ENCODE data around the gene VRK2. TPM values are rescaled to one million over a fixed set of nuclear protein-coding genes. Genes with fewer than 3 reads are reported as not detected.

VRK2 gene
- total and polyA plus RNA-seq, 12 donors, result 8.4 to 31.0 (median 26.5) TPM

DNA sequence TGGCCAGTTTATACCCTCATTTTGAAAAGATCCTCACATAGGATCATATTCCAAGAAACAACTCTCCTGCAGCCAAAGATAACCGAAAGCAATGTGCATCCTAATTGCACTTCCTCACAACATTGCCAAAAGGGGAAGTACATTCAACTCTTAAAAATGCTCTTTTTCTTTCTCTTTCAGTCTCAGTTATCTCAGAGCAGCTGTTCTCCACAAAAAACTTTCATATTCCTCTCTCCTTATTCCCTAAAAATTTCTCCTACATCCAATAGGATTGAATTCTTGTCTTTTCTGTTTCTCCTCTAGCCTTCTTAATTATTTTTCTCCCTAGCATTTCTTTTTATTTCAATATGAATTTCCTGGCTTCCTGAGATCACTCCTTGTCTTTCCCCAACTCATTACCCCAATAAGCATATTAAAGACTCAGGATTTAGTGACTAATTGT, 7.4 kb upstream of the VRK2 start:
- TF ChIP-seq, protein P1, sequence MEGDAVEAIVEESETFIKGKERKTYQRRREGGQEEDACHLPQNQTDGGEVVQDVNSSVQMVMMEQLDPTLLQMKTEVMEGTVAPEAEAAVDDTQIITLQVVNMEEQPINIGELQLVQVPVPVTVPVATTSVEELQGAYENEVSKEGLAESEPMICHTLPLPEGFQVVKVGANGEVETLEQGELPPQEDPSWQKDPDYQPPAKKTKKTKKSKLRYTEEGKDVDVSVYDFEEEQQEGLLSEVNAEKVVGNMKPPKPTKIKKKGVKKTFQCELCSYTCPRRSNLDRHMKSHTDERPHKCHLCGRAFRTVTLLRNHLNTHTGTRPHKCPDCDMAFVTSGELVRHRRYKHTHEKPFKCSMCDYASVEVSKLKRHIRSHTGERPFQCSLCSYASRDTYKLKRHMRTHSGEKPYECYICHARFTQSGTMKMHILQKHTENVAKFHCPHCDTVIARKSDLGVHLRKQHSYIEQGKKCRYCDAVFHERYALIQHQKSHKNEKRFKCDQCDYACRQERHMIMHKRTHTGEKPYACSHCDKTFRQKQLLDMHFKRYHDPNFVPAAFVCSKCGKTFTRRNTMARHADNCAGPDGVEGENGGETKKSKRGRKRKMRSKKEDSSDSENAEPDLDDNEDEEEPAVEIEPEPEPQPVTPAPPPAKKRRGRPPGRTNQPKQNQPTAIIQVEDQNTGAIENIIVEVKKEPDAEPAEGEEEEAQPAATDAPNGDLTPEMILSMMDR (IDR thresholded peaks at IDR 0.05), result no peak
- Histone ChIP-seq H3K27ac (peak overlapping the region in 3 of 10 donors; percentile 38 to 79 (median 45)), H3K9me3 (no peaks in the 10 kb centered on the region), H3K36me3 (peaks cover 0 to 10% (median 0%) of the 10 kb centered on the region in 9 donors), H3K4me3 (peak overlapping the region in 1 of 10 donors; percentile 13), H3K27me3 (no peaks in the 10 kb centered on the region), H3K4me1 (peaks cover 0 to 26% (median 6%) of the 10 kb centered on the region in 9 donors)
- intact Hi-C loops (cut with DNase I), result no loop called here
- ATAC-seq (peak in 6 of 8 donors; percentile 24 to 68 (median 32)), DNase-seq (no peak)
- WGBS, 2 donors, result 31 to 61% methylated on average over 1 of the region's 1 CpG

DNA sequence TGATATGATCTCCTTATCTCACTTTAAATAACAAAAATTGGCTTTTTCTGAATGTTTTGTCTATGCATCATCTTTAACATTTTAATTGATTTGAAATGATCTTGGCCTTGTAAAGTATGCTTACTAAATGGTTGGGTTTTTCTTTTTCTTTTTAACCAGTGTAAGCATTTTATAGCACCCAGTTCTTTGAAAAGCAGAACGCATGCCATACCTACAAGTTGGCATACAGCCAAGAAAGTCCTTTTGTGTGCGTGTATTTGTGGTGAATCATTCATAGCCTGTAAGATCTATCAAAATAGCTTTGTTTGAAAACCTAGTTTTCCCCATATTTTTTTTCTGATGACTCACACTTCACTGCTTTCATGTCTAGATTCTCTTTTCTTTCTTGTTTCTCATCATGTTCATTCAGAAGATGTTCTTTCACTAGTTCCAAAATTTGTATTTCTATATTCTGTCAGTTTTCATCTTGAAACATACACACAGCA, 4.1 kb upstream of the VRK2 start:
- DNase-seq (no peak), ATAC-seq (no peak)
- TF ChIP-seq, protein P1 (IDR thresholded peaks at IDR 0.05), result no peak
- peaks cover 3 to 47% (median 16%) of the 10 kb centered on the region in 9 donors for H3K4me1 ChIP-seq
- intact Hi-C loops (cut with DNase I), result loop anchor here in 1 of 10 donors (10.0 kb wide), 1 partner anchor 202 kb away; the partner anchor contains the start of gene FANCL
- H3K36me3 ChIP-seq, result no peaks in the 10 kb centered on the region
- H3K27ac ChIP-seq, result no peak overlapping the region
- H3K4me3 ChIP-seq, result no peak overlapping the region
- H3K27me3 ChIP-seq, result no peaks in the 10 kb centered on the region
- H3K9me3 ChIP-seq, result no peaks in the 10 kb centered on the region
- 29 to 34% methylated on average over 2 of the region's 2 CpGs for WGBS, 2 donors

DNA sequence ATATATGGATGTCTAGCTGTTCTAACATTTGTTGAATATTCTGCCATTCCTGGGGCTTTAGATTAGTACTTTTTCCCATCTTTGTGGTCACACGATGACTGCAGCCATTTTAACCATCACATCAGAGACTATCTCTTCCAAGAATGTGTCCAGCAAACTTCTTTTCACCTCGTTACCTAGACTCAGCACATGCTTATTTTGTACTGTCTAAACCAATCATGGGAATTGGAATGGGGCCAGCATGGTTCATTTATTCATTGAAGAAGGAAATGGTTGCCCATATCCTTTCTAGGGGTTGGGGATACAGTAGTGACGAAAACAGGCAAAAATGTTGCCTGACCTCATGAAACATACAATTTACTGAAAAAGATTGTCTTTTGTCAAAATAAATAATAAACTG, 2.5 kb upstream of the VRK2 start:
- H3K27me3 ChIP-seq, result no peaks in the 10 kb centered on the region
- H3K27ac ChIP-seq, result no peak overlapping the region
- no peak for DNase-seq
- TF ChIP-seq, protein P1 (IDR thresholded peaks at IDR 0.05), result no peak
- intact Hi-C loops (cut with DNase I), result loop anchor here in 1 of 10 donors (10.0 kb wide), 1 partner anchor 201 kb away; the partner anchor contains the start of gene FANCL
- peaks cover 0 to 5% (median 0%) of the 10 kb centered on the region in 9 donors for H3K36me3 ChIP-seq
- H3K4me1 ChIP-seq, result peaks cover 3 to 52% (median 25%) of the 10 kb centered on the region in 9 donors
- no peak overlapping the region for H3K4me3 ChIP-seq
- H3K9me3 ChIP-seq, result no peaks in the 10 kb centered on the region
- ATAC-seq, result no peak
- 89 to 98% methylated on average over 3 of the region's 3 CpGs for WGBS, 2 donors

DNA sequence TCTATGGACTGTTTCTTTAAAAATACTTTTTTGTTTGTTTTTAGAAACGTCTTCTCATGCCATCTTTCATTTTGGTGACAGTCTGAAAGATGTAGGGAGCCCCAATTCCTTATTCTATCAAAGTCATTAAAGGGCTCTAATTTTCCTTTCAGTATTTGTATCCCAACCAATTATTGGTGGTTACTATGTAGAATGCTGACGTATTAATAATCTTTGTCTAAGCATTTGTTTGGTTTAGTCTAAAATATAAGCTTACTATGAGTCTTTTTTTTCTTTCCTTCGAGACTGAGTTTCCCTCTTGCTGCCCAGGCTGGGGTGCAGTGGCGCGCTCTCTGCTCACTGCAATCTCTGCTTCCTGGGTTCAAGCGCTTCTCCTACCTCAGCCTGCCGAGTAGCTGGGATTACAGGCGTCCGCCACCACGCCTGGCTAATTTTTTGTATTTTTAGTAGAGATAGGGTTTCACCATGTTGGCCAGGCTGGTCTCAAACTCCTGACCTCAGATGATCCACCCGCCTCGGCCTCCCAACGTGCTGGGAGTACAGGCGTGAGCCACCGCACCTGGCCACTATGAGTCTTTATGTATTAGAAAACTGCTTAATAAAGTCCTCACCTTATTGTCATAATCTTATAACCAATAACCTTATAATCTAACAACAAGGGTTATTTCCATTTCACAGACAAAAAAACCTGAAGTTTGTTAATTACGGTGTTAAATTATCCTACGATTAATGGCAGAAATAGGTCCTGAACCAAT, 849 bp upstream of the VRK2 start:
- intact Hi-C loops (cut with DNase I), result loop anchor here in 2 of 10 donors (2.0 to 10.0 kb wide), 3 partner anchors 91 to 199 kb away; partner anchors contain the start of gene FANCL (in 2 of the 2)
- peak overlapping the region; percentile 46 to 84 (median 73) for H3K4me3 ChIP-seq
- TF ChIP-seq, protein P1 (IDR thresholded peaks at IDR 0.05), result no peak
- H3K27me3 ChIP-seq, result no peaks in the 10 kb centered on the region
- peak overlapping the region; percentile 89 to 97 (median 94) for H3K27ac ChIP-seq
- H3K9me3 ChIP-seq, result no peaks in the 10 kb centered on the region
- peaks cover 3 to 43% (median 25%) of the 10 kb centered on the region in 9 donors for H3K4me1 ChIP-seq
- DNase-seq (no peak), ATAC-seq (no peak)
- 76% methylated on average over 17 of the region's 17 CpGs for WGBS, 2 donors
- H3K36me3 ChIP-seq, result peaks cover 0 to 21% (median 4%) of the 10 kb centered on the region in 9 donors

All from heart right ventricle (tissue), 16 donors.